Fibroblast of the aortic adventitia (primary cell): ENCODE data around the gene ACTL10. TPM values are rescaled to one million over a fixed set of nuclear protein-coding genes. Genes with fewer than 3 reads are reported as not detected.

Experiments
- DNase-seq: peaks from one replicate; pipeline ENCODE4 v3.0.0-alpha.2; 2010; ENCODE audit warnings: low read depth
- H3K4me3 ChIP-seq: 2 replicates; pipeline ENCODE4 v1.5.1; 2011; ENCODE audit warnings: low read depth, mild to moderate bottlenecking, control low read depth, low read length, moderate library complexity
- total RNA-seq: library from RNA; depleted of rRNA; stranded (reverse); fragments of >200 nt; gene quantifications from 2 replicates; pipeline ENCODE4 v1.2.3, GENCODE V29; 2012; ENCODE audit warnings: low replicate concordance
- TF ChIP-seq, protein P1 (sequence below): IDR thresholded peaks from 2 replicates; pipeline ENCODE4 v1.5.1; 2011; ENCODE audit warnings: mild to moderate bottlenecking, low read length, control low read depth, inconsistent platforms; ENCODE audit not compliant: insufficient read depth

ACTL10 gene
- total RNA-seq: 2.2 and 2.5 TPM in 2 replicates

- peak within 1 kb of the TSS; percentile 63 for H3K4me3 ChIP-seq
- DNase-seq: peak; percentile 99
- TF ChIP-seq, protein P1, sequence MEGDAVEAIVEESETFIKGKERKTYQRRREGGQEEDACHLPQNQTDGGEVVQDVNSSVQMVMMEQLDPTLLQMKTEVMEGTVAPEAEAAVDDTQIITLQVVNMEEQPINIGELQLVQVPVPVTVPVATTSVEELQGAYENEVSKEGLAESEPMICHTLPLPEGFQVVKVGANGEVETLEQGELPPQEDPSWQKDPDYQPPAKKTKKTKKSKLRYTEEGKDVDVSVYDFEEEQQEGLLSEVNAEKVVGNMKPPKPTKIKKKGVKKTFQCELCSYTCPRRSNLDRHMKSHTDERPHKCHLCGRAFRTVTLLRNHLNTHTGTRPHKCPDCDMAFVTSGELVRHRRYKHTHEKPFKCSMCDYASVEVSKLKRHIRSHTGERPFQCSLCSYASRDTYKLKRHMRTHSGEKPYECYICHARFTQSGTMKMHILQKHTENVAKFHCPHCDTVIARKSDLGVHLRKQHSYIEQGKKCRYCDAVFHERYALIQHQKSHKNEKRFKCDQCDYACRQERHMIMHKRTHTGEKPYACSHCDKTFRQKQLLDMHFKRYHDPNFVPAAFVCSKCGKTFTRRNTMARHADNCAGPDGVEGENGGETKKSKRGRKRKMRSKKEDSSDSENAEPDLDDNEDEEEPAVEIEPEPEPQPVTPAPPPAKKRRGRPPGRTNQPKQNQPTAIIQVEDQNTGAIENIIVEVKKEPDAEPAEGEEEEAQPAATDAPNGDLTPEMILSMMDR: peak; percentile 60
These were observed at the start of gene ACTL10 for GRCh38 chr20:33666293-33667244. Gene ACTL10, plus strand, starts transcription at chr20:33666943. Its CDS starts 555 bp downstream, at chr20:33667498.

DNA sequence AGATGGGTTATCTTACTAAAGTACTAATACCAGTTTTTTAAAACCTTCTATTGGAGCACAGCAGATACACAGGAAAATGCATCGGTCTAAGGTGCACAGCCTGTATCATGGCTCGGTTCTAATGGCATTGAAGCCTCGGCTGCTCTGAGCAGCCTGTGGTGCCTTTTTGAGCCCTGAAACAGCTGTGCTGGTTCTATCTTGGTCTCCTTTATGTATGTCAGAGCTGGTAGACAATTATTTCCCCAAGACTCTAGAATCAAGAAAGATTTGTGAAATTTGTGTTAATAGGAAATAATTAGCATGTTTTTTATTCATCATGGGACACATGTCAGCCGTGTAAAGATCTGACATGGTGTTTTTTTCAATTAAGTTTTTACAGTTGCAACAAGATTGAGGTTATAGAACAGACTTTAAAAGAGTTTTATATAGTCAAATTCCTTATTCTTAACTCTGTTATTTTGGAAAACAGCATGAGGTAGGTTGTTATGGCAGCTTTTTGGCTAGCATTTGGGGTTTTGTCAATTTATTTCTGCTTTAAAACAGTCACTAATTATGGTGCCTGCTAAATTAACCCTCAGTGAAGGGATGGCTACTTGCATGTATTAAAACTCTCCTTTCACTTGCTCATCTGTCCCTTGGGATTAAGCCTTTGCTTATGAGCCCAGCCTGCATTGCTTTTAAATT, 44.9 kb upstream of the ACTL10 start:
- DNase-seq: peak; percentile 8
- TF ChIP-seq, protein P1: no peak
- H3K4me3 ChIP-seq: no peak overlapping the region

DNA sequence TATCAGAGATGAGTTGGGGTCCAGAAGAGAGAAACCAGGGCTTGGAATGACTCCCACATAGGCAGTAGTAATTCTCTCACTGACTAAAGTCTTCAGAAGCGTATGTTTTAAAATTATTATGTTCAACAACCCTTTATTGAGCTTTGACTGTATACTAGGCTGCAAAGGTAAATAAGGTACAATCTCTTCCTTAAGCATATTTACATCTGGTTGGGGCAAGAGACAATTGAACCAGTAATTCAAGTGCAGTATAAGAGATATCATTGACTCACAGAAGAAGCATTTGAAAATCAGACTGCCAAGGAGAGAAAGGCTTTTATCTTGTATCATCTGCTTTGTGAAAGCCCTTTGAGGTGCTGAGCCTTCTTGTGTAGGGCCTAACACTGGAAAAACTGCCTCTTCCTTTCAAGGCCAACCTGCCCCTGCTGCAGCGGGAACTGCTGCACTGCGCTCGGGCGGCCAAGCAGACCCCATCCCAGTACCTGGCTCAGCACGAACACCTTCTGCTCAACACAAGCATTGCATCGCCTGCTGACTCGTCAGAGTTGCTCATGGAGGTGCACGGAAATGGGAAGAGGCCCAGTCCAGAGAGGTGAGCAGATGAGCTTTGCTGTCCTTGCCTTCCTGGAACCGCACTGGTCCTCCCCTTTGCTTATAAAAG, 43.9 kb upstream of the ACTL10 start:
- DNase-seq: no peak
- TF ChIP-seq, protein P1: no peak
- no peak overlapping the region for H3K4me3 ChIP-seq

GRCh38 chr20:33624399-33624798, 42.3 kb upstream of the ACTL10 start:
- DNase-seq: no peak
- TF ChIP-seq, protein P1: no peak
- H3K4me3 ChIP-seq: no peak overlapping the region

DNA sequence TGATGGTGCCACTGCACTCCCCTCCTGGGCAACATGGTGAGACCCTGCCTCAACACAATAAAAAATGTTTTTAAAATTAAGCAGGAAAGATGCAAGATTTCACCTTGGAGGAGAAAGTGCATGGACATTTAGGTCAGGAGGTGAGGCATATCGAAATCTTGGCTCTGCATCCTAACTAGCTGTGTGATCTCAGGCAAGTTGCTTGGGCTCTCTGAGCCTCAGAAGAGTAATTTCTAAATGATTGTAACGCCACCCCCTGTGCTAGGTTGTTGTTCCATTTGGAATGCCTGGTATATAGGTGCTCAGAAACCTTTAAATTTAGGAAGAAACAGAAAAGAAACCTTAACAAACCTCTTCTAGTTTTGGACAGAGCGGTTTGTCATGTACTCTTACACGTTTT, 40.6 kb upstream of the ACTL10 start:
- TF ChIP-seq, protein P1: no peak
- no peak for DNase-seq

GRCh38 chr20:33627577-33628216, 39.0 kb upstream of the ACTL10 start:
- TF ChIP-seq, protein P1: no peak

More for the DNA sequence above, 40.6 kb upstream of the ACTL10 start:
- H3K4me3 ChIP-seq: no peak overlapping the region

More at GRCh38 chr20:33627577-33628216, 39.0 kb upstream of the ACTL10 start:
- H3K4me3 ChIP-seq: no peak overlapping the region
- no peak for DNase-seq
